Colonic mucosa (tissue), 4 donors: ENCODE measurements around the gene PAX2. TPM values are rescaled to one million over a fixed set of nuclear protein-coding genes. Genes with fewer than 3 reads are reported as not detected.

Source experiments
- DNase-seq: peaks from one replicate; pipeline ENCODE4 v3.0.0-alpha.2; 2020
- H3K27ac ChIP-seq: fragments of 200-600 bp; one replicate; pipeline ENCODE4 v1.8.0; 2021
- H3K27me3 ChIP-seq: fragments of 200-600 bp; one replicate; pipeline ENCODE4 v1.8.0; 2021
- H3K36me3 ChIP-seq: fragments of 200-600 bp; one replicate; pipeline ENCODE4 v1.8.0; 2021
- H3K4me1 ChIP-seq: fragments of 200-600 bp; one replicate; pipeline ENCODE4 v1.8.0; 2021; ENCODE audit warnings: mild to moderate bottlenecking
- H3K4me3 ChIP-seq: fragments of 200-600 bp; one replicate; pipeline ENCODE4 v1.8.0; 2021
- H3K9ac ChIP-seq, 2 donors: one replicate each; pipeline ENCODE4 v1.7.0; 2013; ENCODE audit warnings: control low read depth in 2 of 2, low read depth in 2 of 2, low read length in 2 of 2
- H3K9me3 ChIP-seq: fragments of 200-600 bp; one replicate; pipeline ENCODE4 v1.8.0; 2021
- CTCF ChIP-seq: fragments of 200-600 bp; IDR thresholded peaks from one replicate; pipeline ENCODE4 v1.8.0; 2022; ENCODE audit warnings: antibody characterized with exemption, mild to moderate bottlenecking
- intact Hi-C: fragments of 100-400 bp; cut with DNase I; formaldehyde crosslinking; loops from one replicate; pipeline ENCODE4 v1.14.1; 2022
- total RNA-seq, 2 donors: library from RNA; stranded (reverse); fragmentation: NEBNext Ultra II Directional in 1 of 2; extraction: Animal tissue kit (Norgen Biotek cat#: 25700) in 1 of 2; gene quantifications; one replicate each; pipeline ENCODE4 v1.2.1, GENCODE V29; 2021
- donor health status: healthy.
- donor health status: DM: no; HTN: no; CAD: no.
- donor health status: DM: no; HTN: no; CAD: no.

Gene PAX2
- total RNA-seq, 2 donors from 2014 or later = 0.15 TPM; not detected in 1

GRCh38 chr10:100791369-100792058 is 46.1 kb downstream of the PAX2 start:
- DNase-seq = no peak
- H3K9ac ChIP-seq = no peak overlapping the region
- intact Hi-C loops = no loop called here
- H3K27ac ChIP-seq = no peak overlapping the region
- no peaks in the 10 kb centered on the region for H3K36me3 ChIP-seq
- no peak overlapping the region for H3K4me3 ChIP-seq
- H3K27me3 ChIP-seq = no peaks in the 10 kb centered on the region
- TF ChIP-seq CTCF = no peak
- H3K9me3 ChIP-seq = no peaks in the 10 kb centered on the region
- no peaks in the 10 kb centered on the region for H3K4me1 ChIP-seq

GRCh38 chr10:100792574-100792973 is 47.2 kb downstream of the PAX2 start:
- no peaks in the 10 kb centered on the region for H3K4me1 ChIP-seq
- no peaks in the 10 kb centered on the region for H3K27me3 ChIP-seq
- no peak for TF ChIP-seq CTCF
- intact Hi-C loops = no loop called here
- H3K36me3 ChIP-seq = no peaks in the 10 kb centered on the region
- no peak overlapping the region for H3K27ac ChIP-seq
- no peaks in the 10 kb centered on the region for H3K9me3 ChIP-seq
- no peak overlapping the region for H3K4me3 ChIP-seq
- no peak for DNase-seq
- H3K9ac ChIP-seq = no peak overlapping the region

DNA sequence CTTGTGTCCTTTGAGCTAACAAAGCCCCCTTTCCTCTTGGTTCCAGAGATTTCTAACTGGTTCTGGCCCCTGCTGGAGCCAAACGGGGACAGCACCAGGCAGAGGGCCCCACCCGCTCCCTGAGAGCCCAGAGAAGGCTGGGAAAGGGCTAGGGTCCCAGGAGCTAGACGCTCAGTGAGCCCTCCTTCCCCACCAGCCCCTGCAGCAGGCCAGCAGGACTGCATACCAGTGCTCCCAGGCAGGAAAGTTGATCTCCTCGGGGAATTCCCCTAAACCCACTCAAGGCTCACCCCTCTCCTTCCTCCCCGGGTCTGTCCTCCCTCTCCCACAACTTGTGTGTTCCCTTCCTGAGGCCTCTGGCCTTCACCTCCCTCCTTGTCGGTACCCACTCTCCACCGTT is 47.7 kb downstream of the PAX2 start:
- H3K27me3 ChIP-seq = no peaks in the 10 kb centered on the region
- H3K4me1 ChIP-seq = no peaks in the 10 kb centered on the region
- no peak overlapping the region for H3K27ac ChIP-seq
- intact Hi-C loops = no loop called here
- no peak for DNase-seq
- no peaks in the 10 kb centered on the region for H3K36me3 ChIP-seq
- no peak overlapping the region for H3K9ac ChIP-seq
- H3K4me3 ChIP-seq = no peak overlapping the region
- no peaks in the 10 kb centered on the region for H3K9me3 ChIP-seq
- no peak for TF ChIP-seq CTCF

DNA sequence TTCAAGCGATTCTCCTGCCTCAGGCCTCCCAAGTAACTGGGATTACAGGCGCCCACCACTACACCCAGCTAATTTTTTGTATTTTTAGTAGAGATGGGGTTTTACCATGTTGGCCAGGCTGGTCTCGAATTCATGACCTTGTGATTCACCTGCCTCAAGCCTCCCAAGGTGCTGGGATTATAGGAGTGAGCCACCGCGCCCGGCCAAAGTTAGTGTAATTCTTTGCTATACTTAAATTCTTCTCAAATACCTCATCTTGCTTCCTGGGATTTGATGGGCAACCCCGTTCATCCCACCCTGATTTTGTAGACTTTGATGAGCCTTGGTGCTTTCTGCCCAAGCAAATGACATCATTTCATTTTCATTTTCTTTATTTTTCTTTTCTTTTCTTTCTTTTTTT is 54.5 kb downstream of the PAX2 start:
- Histone ChIP-seq H3K27me3 (no peaks in the 10 kb centered on the region), H3K4me1 (no peaks in the 10 kb centered on the region), H3K9ac (no peak overlapping the region), H3K9me3 (no peaks in the 10 kb centered on the region), H3K4me3 (no peak overlapping the region), H3K36me3 (no peaks in the 10 kb centered on the region), H3K27ac (no peak overlapping the region)
- no peak for TF ChIP-seq CTCF
- intact Hi-C loops = no loop called here
- no peak for DNase-seq

DNA sequence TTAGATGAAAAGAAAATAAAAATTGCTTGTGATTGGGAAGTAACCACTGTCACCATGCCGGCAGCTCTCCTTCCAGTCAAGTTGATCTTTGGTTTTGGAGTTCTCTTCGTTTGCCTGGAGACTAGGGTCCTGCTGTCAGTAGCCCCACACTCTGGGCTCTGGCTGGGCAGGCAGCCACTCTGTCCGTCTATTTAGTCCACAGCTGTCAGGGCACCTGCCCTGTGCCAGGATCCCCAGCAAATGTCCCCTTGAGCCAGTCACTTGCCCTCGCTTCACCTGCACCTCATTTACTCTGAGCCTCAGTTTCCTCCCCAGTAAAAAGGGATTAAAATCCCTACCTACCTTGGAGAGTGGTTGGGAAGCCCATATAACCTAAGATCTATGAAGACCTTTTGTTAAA is 55.5 kb downstream of the PAX2 start:
- Histone ChIP-seq H3K36me3 (no peaks in the 10 kb centered on the region), H3K27me3 (no peaks in the 10 kb centered on the region), H3K9ac (no peak overlapping the region), H3K4me3 (no peak overlapping the region), H3K4me1 (no peaks in the 10 kb centered on the region), H3K9me3 (no peaks in the 10 kb centered on the region), H3K27ac (no peak overlapping the region)
- DNase-seq = no peak
- TF ChIP-seq CTCF = no peak
- intact Hi-C loops = no loop called here
